AG04449 (cell line): ENCODE data around the gene PEMT.

Experiments used
- CTCF ChIA-PET: fragments of 350-600 bp; formaldehyde crosslinking; extraction: SDS; loops from one replicate; lab custom pipeline; 2021; ENCODE audit warnings: antibody characterized with exemption; lab: Yijun Ruan, JAX
- POLR2A ChIA-PET: fragments of 400-600, 350-600 bp; formaldehyde crosslinking; extraction: SDS; loops from one replicate; lab custom pipeline; 2020; ENCODE audit warnings: antibody characterized with exemption, inconsistent platforms; lab: Yijun Ruan, JAX
- DNase-seq: peaks from one replicate; pipeline ENCODE4 v3.0.0-alpha.2; 2010; ENCODE audit warnings: low read depth, low spot score
- H3K4me3 ChIP-seq: 2 replicates; pipeline ENCODE4 v1.5.1; 2011; ENCODE audit warnings: low read depth, mild to moderate bottlenecking, control low read depth, low read length
- TF ChIP-seq, protein P1 (sequence below): IDR thresholded peaks from one replicate; pipeline ENCODE4 v1.5.1; 2011; ENCODE audit warnings: mild to moderate bottlenecking, moderate library complexity, low read length, control low read depth, inconsistent platforms; ENCODE audit not compliant: insufficient read depth; ENCODE audit errors: missing control alignments

PEMT gene

DNA sequence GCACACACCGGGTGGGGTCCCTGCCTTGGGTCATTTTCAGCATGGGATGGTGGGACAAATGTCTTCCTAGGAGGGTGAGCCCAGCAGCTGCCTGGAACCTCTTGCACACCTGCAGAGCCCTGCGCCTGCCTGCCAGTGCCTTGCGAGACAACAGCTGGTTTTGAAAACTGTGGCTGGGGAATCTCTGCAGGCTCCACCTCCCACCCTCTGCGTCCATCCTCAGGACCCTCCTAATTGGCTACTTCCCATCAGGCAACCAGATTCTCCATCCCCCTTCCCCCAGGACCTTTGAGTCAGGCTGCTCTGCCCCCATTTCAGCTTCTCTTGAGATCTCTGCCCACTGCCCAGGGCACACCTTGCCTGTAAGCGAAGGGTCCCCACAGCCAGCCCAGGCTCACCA, 26.6 kb downstream of the PEMT start:
- ChIA-PET CTCF (interaction anchor here (0.9 to 9.3 kb wide), 5 partner anchors 9 to 212 kb away, joined by 3 to 172 read pairs (median 5); partner anchors contain the start of gene RASD1), POLR2A (interaction anchor here (1.1 kb wide), 1 partner anchor 68 kb away, joined by 4 read pairs; the partner anchor contains the start of gene RASD1)
- TF ChIP-seq, protein P1, sequence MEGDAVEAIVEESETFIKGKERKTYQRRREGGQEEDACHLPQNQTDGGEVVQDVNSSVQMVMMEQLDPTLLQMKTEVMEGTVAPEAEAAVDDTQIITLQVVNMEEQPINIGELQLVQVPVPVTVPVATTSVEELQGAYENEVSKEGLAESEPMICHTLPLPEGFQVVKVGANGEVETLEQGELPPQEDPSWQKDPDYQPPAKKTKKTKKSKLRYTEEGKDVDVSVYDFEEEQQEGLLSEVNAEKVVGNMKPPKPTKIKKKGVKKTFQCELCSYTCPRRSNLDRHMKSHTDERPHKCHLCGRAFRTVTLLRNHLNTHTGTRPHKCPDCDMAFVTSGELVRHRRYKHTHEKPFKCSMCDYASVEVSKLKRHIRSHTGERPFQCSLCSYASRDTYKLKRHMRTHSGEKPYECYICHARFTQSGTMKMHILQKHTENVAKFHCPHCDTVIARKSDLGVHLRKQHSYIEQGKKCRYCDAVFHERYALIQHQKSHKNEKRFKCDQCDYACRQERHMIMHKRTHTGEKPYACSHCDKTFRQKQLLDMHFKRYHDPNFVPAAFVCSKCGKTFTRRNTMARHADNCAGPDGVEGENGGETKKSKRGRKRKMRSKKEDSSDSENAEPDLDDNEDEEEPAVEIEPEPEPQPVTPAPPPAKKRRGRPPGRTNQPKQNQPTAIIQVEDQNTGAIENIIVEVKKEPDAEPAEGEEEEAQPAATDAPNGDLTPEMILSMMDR = no peak
- no peak for DNase-seq
- H3K4me3 ChIP-seq = no peak overlapping the region

DNA sequence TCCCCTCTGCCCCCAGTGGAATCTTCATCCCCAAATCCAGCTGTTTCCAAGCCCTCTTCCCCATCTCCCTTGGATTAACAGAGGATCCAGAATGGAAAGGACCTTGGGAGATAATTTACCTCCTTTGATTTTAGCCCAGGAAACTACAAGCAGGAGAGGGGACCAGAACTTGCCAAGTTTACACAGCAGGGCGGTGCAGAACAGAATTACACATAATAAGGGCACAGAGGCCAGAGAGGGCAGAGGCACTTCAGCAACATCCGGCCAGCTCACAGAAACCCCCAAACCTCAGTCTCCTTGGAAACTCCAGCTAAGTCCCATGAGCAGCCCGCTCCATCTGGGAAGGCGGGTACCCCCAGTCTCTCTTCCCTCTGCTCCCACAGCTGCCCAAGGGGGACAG, 27.2 kb downstream of the PEMT start:
- no peak overlapping the region for H3K4me3 ChIP-seq
- DNase-seq = no peak
- TF ChIP-seq, protein P1 = no peak
- ChIA-PET POLR2A (no interaction called here), CTCF (interaction anchor here (1.0 to 9.3 kb wide), 4 partner anchors 9 to 211 kb away, joined by 3 to 172 read pairs (median 65); partner anchors contain the start of gene RASD1)

DNA sequence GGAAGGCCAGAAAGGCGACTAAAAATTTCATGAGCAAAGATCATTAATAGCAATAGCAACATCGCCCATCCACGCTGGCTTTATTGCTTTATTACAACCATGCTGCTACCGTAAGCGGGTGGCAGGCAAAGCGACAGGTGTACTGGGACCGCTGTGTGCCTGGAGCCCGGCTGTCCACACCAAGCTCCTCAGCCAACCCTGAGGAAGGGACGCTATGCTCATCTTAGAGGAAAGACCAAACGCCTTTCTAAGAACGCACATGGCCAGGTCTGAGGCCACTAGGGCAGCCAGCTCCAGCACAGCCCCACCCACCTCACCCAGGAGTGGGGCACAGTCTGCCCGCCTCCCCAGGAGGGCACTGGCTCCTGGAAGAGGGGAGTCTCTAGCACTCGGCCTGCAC, 28.0 kb downstream of the PEMT start:
- CTCF ChIA-PET = interaction anchor here (1.7 to 9.3 kb wide), 3 partner anchors 10 to 210 kb away, joined by 5 to 172 read pairs (median 125); partner anchors contain the start of gene RASD1
- POLR2A ChIA-PET = no interaction called here

DNA sequence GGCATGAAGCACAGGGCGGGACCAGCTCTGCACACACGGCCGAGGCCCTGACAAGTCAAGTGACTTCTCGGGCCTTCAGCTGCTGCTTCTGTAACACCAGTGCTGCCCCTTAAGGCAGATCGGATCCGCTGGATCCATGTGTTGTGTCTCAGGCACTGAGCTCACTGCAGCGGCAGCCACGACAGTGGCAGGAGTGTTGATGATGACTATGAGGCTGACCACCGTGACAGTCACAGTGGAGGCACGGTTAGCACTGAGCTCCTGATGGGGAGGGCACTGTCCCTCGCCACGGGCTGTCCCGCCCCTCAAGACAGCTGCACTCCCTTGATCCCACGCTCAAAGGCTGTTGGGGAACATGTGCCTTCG, 29.4 kb downstream of the PEMT start:
- TF ChIP-seq, protein P1 = no peak
- CTCF ChIA-PET = interaction anchor here (1.2 to 1.7 kb wide), 2 partner anchors 65 to 207 kb away, joined by 3 to 4 read pairs; no protein-coding TSS in a partner anchor
- H3K4me3 ChIP-seq = no peak overlapping the region
- no peak for DNase-seq
- POLR2A ChIA-PET = no interaction called here

More for the DNA sequence above, 28.0 kb downstream of the PEMT start:
- TF ChIP-seq, protein P1 = no peak
- no peak for DNase-seq
- no peak overlapping the region for H3K4me3 ChIP-seq

DNA sequence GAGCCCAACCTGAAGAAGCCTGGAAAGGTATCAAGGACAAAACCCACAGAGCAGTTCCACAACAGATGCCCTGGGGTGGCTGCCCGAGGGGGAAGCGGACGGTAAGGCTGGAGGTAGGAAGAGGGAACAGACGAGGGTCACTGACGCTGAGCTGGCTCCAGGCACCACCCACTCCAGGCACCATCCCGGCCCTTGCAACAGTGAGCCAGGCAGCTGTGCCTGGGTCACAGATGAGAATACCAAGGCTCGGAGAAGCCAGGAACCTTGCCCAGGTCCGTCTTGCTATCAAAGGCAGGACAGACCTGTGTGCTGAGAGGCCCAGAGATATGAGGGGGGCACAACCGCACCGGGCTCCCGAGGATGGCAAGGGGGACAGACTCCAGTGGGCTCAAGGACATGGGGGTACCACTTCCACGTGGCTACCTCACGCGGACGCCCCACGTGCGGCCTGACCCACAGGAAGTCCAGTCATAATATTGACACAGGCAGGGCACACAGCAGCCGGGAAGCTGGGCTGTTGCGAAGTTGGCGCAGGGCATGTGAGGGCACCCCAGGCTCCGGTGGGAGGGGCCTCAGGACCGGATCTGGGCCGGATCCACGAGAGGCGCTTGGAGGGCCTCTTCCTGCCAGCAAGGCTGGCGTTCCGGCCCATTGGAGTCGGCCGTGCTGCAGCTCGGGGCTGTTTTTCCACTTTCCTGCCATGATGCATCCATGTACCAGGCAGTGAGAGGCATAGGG, 29.9 kb downstream of the PEMT start:
- no peak for DNase-seq
- no peak overlapping the region for H3K4me3 ChIP-seq
- TF ChIP-seq, protein P1 = no peak
- ChIA-PET CTCF (interaction anchor here (1.2 to 1.7 kb wide), 3 partner anchors 64 to 207 kb away, joined by 3 to 7 read pairs (median 4); no protein-coding TSS in a partner anchor), POLR2A (interaction anchor here (1.3 kb wide), 1 partner anchor 65 kb away, joined by 3 read pairs; no protein-coding TSS in a partner anchor)

DNA sequence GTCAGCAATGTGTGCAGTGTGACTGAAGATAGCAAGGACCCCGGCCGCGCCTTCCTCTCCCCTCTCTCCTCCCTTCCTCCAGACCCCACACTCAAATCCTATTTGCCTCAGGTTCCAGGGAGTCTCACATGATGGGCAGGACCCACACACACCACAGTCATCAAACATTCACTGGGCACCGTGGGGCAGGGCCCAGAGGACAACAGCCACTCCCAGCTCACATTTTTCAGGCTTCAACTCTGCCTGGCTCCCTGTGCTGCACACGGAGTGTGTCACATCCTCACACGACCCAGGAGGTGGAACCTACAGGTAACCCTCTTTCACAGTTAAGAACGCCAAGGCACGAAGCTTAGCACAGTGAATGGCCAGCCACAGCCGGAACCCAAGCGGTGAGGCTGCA, 30.5 kb downstream of the PEMT start:
- TF ChIP-seq, protein P1 = no peak
- POLR2A ChIA-PET = interaction anchor here (1.3 kb wide), 1 partner anchor 64 kb away, joined by 3 read pairs; no protein-coding TSS in a partner anchor
- H3K4me3 ChIP-seq = no peak overlapping the region
- DNase-seq = no peak
- CTCF ChIA-PET = interaction anchor here (1.6 to 1.7 kb wide), 2 partner anchors 63 to 206 kb away, joined by 4 to 7 read pairs; no protein-coding TSS in a partner anchor
